ENCODE measurements around the gene MYCT1.

- TF ChIP-seq ZNF169 (tag by site-specific recombination; IDR thresholded peaks at IDR 0.05) (no peak), KLF8 (tag by site-specific recombination; IDR thresholded peaks at IDR 0.05) (no peak), KLF9 (tag by site-specific recombination; IDR thresholded peaks at IDR 0.05; ENCODE audit: low read depth) (no peak), ATF2 (tag by site-specific recombination; IDR thresholded peaks at IDR 0.05; ENCODE audit: low read depth) (no peak), ZNF580 (tag by site-specific recombination; IDR thresholded peaks at IDR 0.05) (no peak), ZNF121 (tag by site-specific recombination; IDR thresholded peaks at IDR 0.05) (no peak), CTCF (tag by site-specific recombination; IDR thresholded peaks at IDR 0.05) (no peak), ZNF701 (tag by site-specific recombination; IDR thresholded peaks at IDR 0.05) (no peak)
Observed at GRCh38 chr6:152748843-152749242, 51.1 kb downstream of the MYCT1 start.

Measured in HEK293 (cell line).